GM23338 (cell line): ENCODE measurements around the gene CLASRP. TPM values are rescaled to one million over a fixed set of nuclear protein-coding genes. Genes with fewer than 3 reads are reported as not detected.

ENCODE experiments used
- ATAC-seq: fragments of 200-7000 bp; cut with Tn5 transposase; 3 replicates; pipeline ENCODE4 v1.9.1; 2020
- DNase-seq: peaks from one replicate; pipeline ENCODE4 v3.0.0-alpha.2; 2015; ENCODE audit warnings: low spot score
- H2AFZ ChIP-seq: fragments of 200-600 bp; sonication (generic); 2 replicates; pipeline ENCODE4 v1.8.0; 2016; ENCODE audit warnings: antibody characterized with exemption, mild to moderate bottlenecking, moderate library complexity
- H3F3A ChIP-seq: fragments of 200-600 bp; sonication (generic); replicated peaks from 2 replicates; pipeline ENCODE4 v1.8.0; 2017; ENCODE audit warnings: antibody characterized with exemption, mixed run types, low read depth
- H3K27ac ChIP-seq: fragments of 200-600 bp; sonication (generic); 2 replicates; pipeline ENCODE4 v1.6.1; 2016; ENCODE audit warnings: low read depth
- H3K27me3 ChIP-seq: fragments of 200-600 bp; sonication (generic); 2 replicates; pipeline ENCODE4 v1.8.0; 2016; ENCODE audit warnings: mild to moderate bottlenecking, mixed run types, moderate library complexity; ENCODE audit not compliant: insufficient read depth
- H3K36me3 ChIP-seq: fragments of 200-600 bp; sonication (generic); 2 replicates; pipeline ENCODE4 v1.8.0; 2016; ENCODE audit warnings: mild to moderate bottlenecking; ENCODE audit not compliant: insufficient read depth
- H3K4me1 ChIP-seq: fragments of 200-600 bp; sonication (generic); 2 replicates; pipeline ENCODE4 v1.8.0; 2016; ENCODE audit warnings: mild to moderate bottlenecking, moderate library complexity; ENCODE audit not compliant: insufficient read depth
- H3K4me2 ChIP-seq: fragments of 200-600 bp; sonication (generic); 2 replicates; pipeline ENCODE4 v1.7.1; 2017; ENCODE audit warnings: mixed run types
- H3K4me3 ChIP-seq: fragments of 200-600 bp; sonication (generic); 2 replicates; pipeline ENCODE4 v1.6.1; 2016; ENCODE audit warnings: mixed run types
- H3K79me2 ChIP-seq: fragments of 200-600 bp; sonication (generic); replicated peaks from 2 replicates; pipeline ENCODE4 v1.8.0; 2017; ENCODE audit warnings: mild to moderate bottlenecking; ENCODE audit not compliant: insufficient read depth
- H3K9me2 ChIP-seq: fragments of 200-600 bp; sonication (generic); 2 replicates; pipeline ENCODE4 v1.8.0; 2017; ENCODE audit not compliant: insufficient read depth
- H4K20me1 ChIP-seq: fragments of 200-600 bp; sonication (generic); replicated peaks from 2 replicates; pipeline ENCODE4 v1.8.0; 2017; ENCODE audit warnings: mild to moderate bottlenecking; ENCODE audit not compliant: insufficient read depth
- H3K27ac Mint-ChIP-seq: 2 replicates; pipeline ENCODE4 v1.8.0; 2020; ENCODE audit warnings: inconsistent platforms, mild to moderate bottlenecking, moderate library complexity, mixed read lengths
- H3K27me3 Mint-ChIP-seq: 3 replicates; pipeline ENCODE4 v1.8.0; 2022; ENCODE audit warnings: low read depth, mild to moderate bottlenecking, moderate library complexity, mixed read lengths, inconsistent platforms; ENCODE audit not compliant: insufficient read depth, poor library complexity
- H3K36me3 Mint-ChIP-seq: 3 replicates; pipeline ENCODE4 v1.8.0; 2021; ENCODE audit warnings: low read depth, mild to moderate bottlenecking, inconsistent platforms, moderate library complexity, mixed read lengths
- H3K4me1 Mint-ChIP-seq: 3 replicates; pipeline ENCODE4 v1.8.0; 2020; ENCODE audit warnings: mild to moderate bottlenecking, inconsistent platforms, mixed read lengths
- H3K4me3 Mint-ChIP-seq: 3 replicates; pipeline ENCODE4 v1.8.0; 2021; ENCODE audit warnings: moderate library complexity, mild to moderate bottlenecking, inconsistent platforms, mixed read lengths
- H3K9me3 Mint-ChIP-seq: 3 replicates; pipeline ENCODE4 v1.8.0; 2020; ENCODE audit warnings: moderate library complexity, mild to moderate bottlenecking, inconsistent platforms, mixed read lengths
- CTCF ChIP-seq, 2 experiments: fragments of 200-600 bp in 1 of 2; sonication (generic) in 1 of 2; conservative IDR thresholded peaks; 2 replicates each; pipeline versions ENCODE4 v1.5.1 to v1.6.1; 2016 to 2017; ENCODE audit warnings: antibody characterized with exemption in 2 of 2, low read depth in 2 of 2, mild to moderate bottlenecking in 2 of 2, moderate library complexity in 1 of 2
- ZNF462 ChIP-seq: fragments of 250-450 bp; sonication (Bioruptor Pico); IDR thresholded peaks from 2 replicates; pipeline ENCODE4 v1.5.0; 2020; ENCODE audit warnings: mild to moderate bottlenecking, moderate library complexity
- polyA plus RNA-seq: library from polyadenylated mRNA; unstranded; fragments of >200 nt; fragmentation: Nextera tagmentation; extraction: Ambion mirVana; gene quantifications from 2 replicates; pipeline ENCODE4 v1.2.1, GENCODE V29; 2016
- total RNA-seq: library from RNA; depleted of rRNA; stranded (reverse); fragments of >200 nt; shearing (Covaris generic); gene quantifications from 2 replicates; pipeline ENCODE4 v1.2.3, GENCODE V29; 2014

CLASRP gene
- total and polyA plus RNA-seq, 2 experiments from 2014 or later: 27.1 to 78.7 TPM

- no peak for TF ChIP-seq ZNF462 (CRISPR knock-in tag)
Observed at GRCh38 chr19:45114116-45114515, 75.3 kb downstream of the CLASRP start (continued).

- Histone ChIP-seq H3K27me3 (no peaks in the 10 kb centered on the region), H3K27ac (no peak overlapping the region), H3K4me2 (no peak overlapping the region), H3K9me2 (no peaks in the 10 kb centered on the region), H3K4me3 (no peak overlapping the region), H3F3A (no peaks in the 10 kb centered on the region), H3K4me1 (no peaks in the 10 kb centered on the region; the same call in 1 of the 2 replicates), H2AFZ (no peak overlapping the region), H4K20me1 (peaks cover 55% of the 10 kb centered on the region), H3K79me2 (peaks cover 86% of the 10 kb centered on the region), H3K36me3 (no peaks in the 10 kb centered on the region)
- 0 out of 2 replicates have a peak overlapping the region, but pooled peaks have one; percentile 31 for H3K27ac Mint-ChIP-seq
- no peak overlapping the region; the same call in 2 of the 3 replicates for H3K4me3 Mint-ChIP-seq
- TF ChIP-seq ZNF462 (CRISPR knock-in tag): no peak
- peak in 1 of 2 experiments; percentile 30; a peak in 2 of 4 replicates for TF ChIP-seq CTCF (conservative IDR thresholded peaks at IDR 0.05; ENCODE audit: low read depth in 2 of 2)
- H3K9me3 Mint-ChIP-seq: no peaks in the 10 kb centered on the region
- H3K4me1 Mint-ChIP-seq: peaks cover 12% of the 10 kb centered on the region
- peaks cover 12% of the 10 kb centered on the region for H3K27me3 Mint-ChIP-seq
- no peaks in the 10 kb centered on the region; the same call in 2 of the 3 replicates for H3K36me3 Mint-ChIP-seq
- peak; percentile 10; the same call in 1 of the 3 replicates for ATAC-seq
- DNase-seq: no peak
Observed at GRCh38 chr19:45115809-45116615, 77.2 kb downstream of the CLASRP start.
